AG04450 (cell line): ENCODE results near the gene ADH1A. TPM values are rescaled to one million over a fixed set of nuclear protein-coding genes. Genes with fewer than 3 reads are reported as not detected.
A peak's percentile ranks its signal among the peaks of the same experiment; 100 is the strongest.
"Not testable (repeated sequence)": the region's sequence is repeated elsewhere in the genome, so short reads cannot be mapped to it uniquely, and the experiment has no call there.

Source experiments
- CTCF ChIA-PET: fragments of 300-600, 350-600 bp; formaldehyde crosslinking; extraction: SDS; loops from one replicate; lab custom pipeline; 2022; ENCODE audit warnings: antibody characterized with exemption, inconsistent platforms; lab: Charles Lee
- POLR2A ChIA-PET: fragments of 350-600 bp; formaldehyde crosslinking; extraction: SDS; loops from one replicate; lab custom pipeline; 2021; ENCODE audit warnings: antibody characterized with exemption, inconsistent platforms; lab: Yijun Ruan, JAX
- DNase-seq: peaks from one replicate; pipeline ENCODE4 v3.0.0-alpha.2; 2011; ENCODE audit warnings: low read depth, low spot score
- H3K27ac ChIP-seq: one replicate; pipeline ENCODE4 v1.5.1; 2012; ENCODE audit warnings: low read depth, low read length, control low read depth
- H3K27me3 ChIP-seq: one replicate; pipeline ENCODE4 v1.6.0; 2012; ENCODE audit warnings: low read length; ENCODE audit not compliant: control insufficient read depth, insufficient read depth
- H3K4me3 ChIP-seq: 2 replicates; pipeline ENCODE4 v1.5.1; 2011; ENCODE audit warnings: mild to moderate bottlenecking, low read depth, low read length, control low read depth
- H3K9me3 ChIP-seq: 2 replicates; pipeline ENCODE4 v1.5.1; 2012; ENCODE audit warnings: low read length; ENCODE audit not compliant: control insufficient read depth, insufficient read depth
- polyA plus RNA-seq: library from polyadenylated mRNA; depleted of rRNA; stranded (reverse); fragments of >200 nt; gene quantifications from 2 replicates; pipeline ENCODE4 v1.2.3, GENCODE V29; 2011
- TF ChIP-seq, protein P1 (sequence below): IDR thresholded peaks from 2 replicates; pipeline ENCODE4 v1.5.1; 2011; ENCODE audit warnings: low read depth, low read length, control low read depth, inconsistent platforms

Gene ADH1A
- polyA plus RNA-seq, 1 experiment, result not detected

- Histone ChIP-seq H3K27me3 (no peaks in the 10 kb centered on the region), H3K4me3 (no peak overlapping the region), H3K27ac (no peak overlapping the region), H3K9me3 (peaks cover 8% of the 10 kb centered on the region)
- TF ChIP-seq, protein P1, sequence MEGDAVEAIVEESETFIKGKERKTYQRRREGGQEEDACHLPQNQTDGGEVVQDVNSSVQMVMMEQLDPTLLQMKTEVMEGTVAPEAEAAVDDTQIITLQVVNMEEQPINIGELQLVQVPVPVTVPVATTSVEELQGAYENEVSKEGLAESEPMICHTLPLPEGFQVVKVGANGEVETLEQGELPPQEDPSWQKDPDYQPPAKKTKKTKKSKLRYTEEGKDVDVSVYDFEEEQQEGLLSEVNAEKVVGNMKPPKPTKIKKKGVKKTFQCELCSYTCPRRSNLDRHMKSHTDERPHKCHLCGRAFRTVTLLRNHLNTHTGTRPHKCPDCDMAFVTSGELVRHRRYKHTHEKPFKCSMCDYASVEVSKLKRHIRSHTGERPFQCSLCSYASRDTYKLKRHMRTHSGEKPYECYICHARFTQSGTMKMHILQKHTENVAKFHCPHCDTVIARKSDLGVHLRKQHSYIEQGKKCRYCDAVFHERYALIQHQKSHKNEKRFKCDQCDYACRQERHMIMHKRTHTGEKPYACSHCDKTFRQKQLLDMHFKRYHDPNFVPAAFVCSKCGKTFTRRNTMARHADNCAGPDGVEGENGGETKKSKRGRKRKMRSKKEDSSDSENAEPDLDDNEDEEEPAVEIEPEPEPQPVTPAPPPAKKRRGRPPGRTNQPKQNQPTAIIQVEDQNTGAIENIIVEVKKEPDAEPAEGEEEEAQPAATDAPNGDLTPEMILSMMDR, result no peak
- ChIA-PET CTCF (no interaction called here), POLR2A (no interaction called here)
- no peak for DNase-seq
These were observed 39.1 kb upstream of the ADH1A start for GRCh38 chr4:99329876-99330275.

- H3K27me3 ChIP-seq, result no peaks in the 10 kb centered on the region
- ChIA-PET POLR2A (interaction anchor here (1.1 kb wide), 1 partner anchor 123 kb away, joined by 3 read pairs; no protein-coding TSS in a partner anchor), CTCF (interaction anchor here (0.8 to 1.6 kb wide), 2 partner anchors 80 to 138 kb away, joined by 3 to 4 read pairs; no protein-coding TSS in a partner anchor)
- H3K27ac ChIP-seq, result no peak overlapping the region
- peaks cover 8% of the 10 kb centered on the region for H3K9me3 ChIP-seq
- TF ChIP-seq, protein P1, result no peak
- no peak overlapping the region for H3K4me3 ChIP-seq
- DNase-seq, result peak; percentile 70
These were observed 34.2 kb upstream of the ADH1A start for GRCh38 chr4:99324979-99325378.

GRCh38 chr4:99324361-99324760, 33.6 kb upstream of the ADH1A start:
- no peaks in the 10 kb centered on the region for H3K27me3 ChIP-seq
- DNase-seq, result no peak
- H3K4me3 ChIP-seq, result no peak overlapping the region
- H3K27ac ChIP-seq, result no peak overlapping the region
- POLR2A ChIA-PET, result interaction anchor here (1.1 kb wide), 1 partner anchor 123 kb away, joined by 3 read pairs; no protein-coding TSS in a partner anchor
- CTCF ChIA-PET, result interaction anchor here (0.8 kb wide), 1 partner anchor 139 kb away, joined by 4 read pairs; no protein-coding TSS in a partner anchor
- TF ChIP-seq, protein P1, result no peak
- H3K9me3 ChIP-seq, result peaks cover 8% of the 10 kb centered on the region

DNA sequence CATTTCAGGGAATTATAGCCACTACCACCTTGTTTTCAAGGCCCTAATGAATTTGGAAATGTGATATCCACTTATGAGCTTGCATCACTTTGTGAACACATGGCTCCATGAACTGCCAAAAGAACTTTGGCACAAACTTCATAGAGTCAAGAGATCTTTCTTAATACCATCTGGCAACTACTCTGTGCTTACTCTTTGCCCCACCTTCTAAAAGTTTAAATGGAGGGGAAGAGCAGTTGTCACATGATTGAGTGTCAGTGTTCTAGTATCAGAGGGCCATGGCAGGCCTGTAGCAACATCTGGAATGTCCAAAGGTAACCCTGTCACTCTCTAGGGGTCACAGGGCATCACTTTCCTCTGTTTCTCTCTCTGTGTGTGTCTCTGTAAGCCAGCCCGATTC, 33.0 kb upstream of the ADH1A start:
- TF ChIP-seq, protein P1, result no peak
- H3K27me3 ChIP-seq, result no peaks in the 10 kb centered on the region
- DNase-seq, result peak; percentile 7
- no peak overlapping the region for H3K27ac ChIP-seq
- POLR2A ChIA-PET, result interaction anchor here (1.1 kb wide), 1 partner anchor 122 kb away, joined by 3 read pairs; no protein-coding TSS in a partner anchor
- CTCF ChIA-PET, result no interaction called here
- H3K4me3 ChIP-seq, result no peak overlapping the region
- H3K9me3 ChIP-seq, result peaks cover 8% of the 10 kb centered on the region

GRCh38 chr4:99321241-99322191, 30.7 kb upstream of the ADH1A start, which contains the start of gene ADH1B:
Gene ADH1B, minus strand, starts transcription at chr4:99321401. Its CDS starts 70 bp downstream, at chr4:99321331.
- DNase-seq, result no peak
- H3K27ac ChIP-seq, result no peak within 1 kb of the TSS
- TF ChIP-seq, protein P1, result no peak
- POLR2A ChIA-PET, result no interaction called here
- no peaks in the 10 kb centered on the region for H3K9me3 ChIP-seq
- H3K27me3 ChIP-seq, result no peaks in the 10 kb centered on the region
- CTCF ChIA-PET, result no interaction called here
- H3K4me3 ChIP-seq, result no peak within 1 kb of the TSS

DNA sequence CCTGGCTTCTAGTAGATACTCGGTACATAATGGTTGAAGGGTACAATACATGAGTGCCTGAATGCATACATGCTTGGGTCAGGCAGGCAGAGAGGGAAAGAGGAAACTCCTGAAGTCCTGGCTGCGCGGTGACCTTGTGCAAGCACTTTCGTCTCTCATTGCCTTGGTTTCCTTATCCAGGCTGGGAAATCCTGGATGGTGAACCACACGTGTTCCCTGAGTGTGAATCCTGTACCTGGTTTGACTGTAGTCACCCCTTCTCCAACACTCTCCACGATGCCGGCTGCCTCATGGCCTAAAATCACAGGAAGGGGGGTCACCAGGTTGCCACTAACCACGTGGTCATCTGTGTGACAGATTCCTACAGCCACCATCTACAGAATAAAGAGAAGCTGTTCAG, 27.0 kb upstream of the ADH1A start:
- POLR2A ChIA-PET, H3K27me3 ChIP-seq, H3K4me3 ChIP-seq, H3K27ac ChIP-seq, CTCF ChIA-PET, H3K9me3 ChIP-seq, DNase-seq: not testable (repeated sequence)
